Endothelial cell (in vitro differentiated cells): ENCODE data around the gene EVC. TPM values are rescaled to one million over a fixed set of nuclear protein-coding genes. Genes with fewer than 3 reads are reported as not detected.

Source experiments
- DNase-seq: peaks from one replicate; pipeline ENCODE4 v3.0.0; 2021; ENCODE audit warnings: low spot score
- H3K27ac Mint-ChIP-seq: one replicate; pipeline ENCODE4 v1.8.0; 2021; ENCODE audit warnings: mixed read lengths, inconsistent platforms; ENCODE audit not compliant: unreplicated experiment
- H3K27me3 Mint-ChIP-seq: one replicate; pipeline ENCODE4 v1.8.0; 2021; ENCODE audit warnings: mild to moderate bottlenecking, moderate library complexity, mixed read lengths, inconsistent platforms; ENCODE audit not compliant: unreplicated experiment
- H3K36me3 Mint-ChIP-seq: one replicate; pipeline ENCODE4 v1.8.0; 2021; ENCODE audit warnings: mild to moderate bottlenecking, low read depth, mixed read lengths, inconsistent platforms; ENCODE audit not compliant: unreplicated experiment
- H3K4me1 Mint-ChIP-seq: one replicate; pipeline ENCODE4 v1.8.0; 2021; ENCODE audit warnings: mild to moderate bottlenecking, mixed read lengths, inconsistent platforms; ENCODE audit not compliant: unreplicated experiment
- H3K4me3 Mint-ChIP-seq: one replicate; pipeline ENCODE4 v1.8.0; 2021; ENCODE audit warnings: mild to moderate bottlenecking, mixed read lengths, inconsistent platforms; ENCODE audit not compliant: unreplicated experiment
- H3K9me3 Mint-ChIP-seq: one replicate; pipeline ENCODE4 v1.8.0; 2021; ENCODE audit warnings: mixed read lengths, inconsistent platforms; ENCODE audit not compliant: unreplicated experiment
- total RNA-seq: library from RNA; stranded (reverse); fragmentation: NEBNext Ultra II Directional; extraction: Animal tissue kit (Norgen Biotek cat#: 25700); gene quantifications from one replicate; pipeline ENCODE4 v1.2.1, GENCODE V29; 2021; ENCODE audit not compliant: unreplicated experiment
- TF ChIP-seq, protein P1 (sequence below): fragments of 200-600 bp; sonication (generic); IDR thresholded peaks from one replicate; pipeline ENCODE4 v1.5.0; 2021; ENCODE audit warnings: antibody characterized with exemption; ENCODE audit not compliant: unreplicated experiment

EVC gene
- total RNA-seq, 1 donor from 2014 or later, result 14.9 TPM

DNA sequence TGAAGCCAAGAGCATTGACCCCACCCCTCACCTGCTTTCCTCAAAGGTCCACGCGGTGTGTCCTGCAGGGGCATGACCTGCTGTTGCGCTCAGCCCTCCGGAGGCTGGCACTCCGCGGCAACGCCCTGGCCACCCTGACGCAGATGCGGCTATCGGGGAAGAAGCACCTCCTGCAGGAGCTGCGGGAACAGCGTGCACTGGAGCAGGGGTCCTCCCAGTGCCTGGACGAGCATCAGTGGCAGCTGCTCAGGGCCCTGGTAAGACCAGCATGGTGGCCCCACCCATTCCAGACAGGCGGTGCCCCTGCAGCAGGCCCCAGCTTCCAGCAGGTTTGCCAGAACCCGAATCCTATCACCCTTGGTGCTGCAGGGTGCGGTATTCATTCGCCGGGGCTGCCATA is 86.0 kb downstream of the EVC start:
- no peaks in the 10 kb centered on the region for H3K4me1 Mint-ChIP-seq
- H3K27ac Mint-ChIP-seq, result no peak overlapping the region
- H3K9me3 Mint-ChIP-seq, result no peaks in the 10 kb centered on the region
- TF ChIP-seq, protein P1, sequence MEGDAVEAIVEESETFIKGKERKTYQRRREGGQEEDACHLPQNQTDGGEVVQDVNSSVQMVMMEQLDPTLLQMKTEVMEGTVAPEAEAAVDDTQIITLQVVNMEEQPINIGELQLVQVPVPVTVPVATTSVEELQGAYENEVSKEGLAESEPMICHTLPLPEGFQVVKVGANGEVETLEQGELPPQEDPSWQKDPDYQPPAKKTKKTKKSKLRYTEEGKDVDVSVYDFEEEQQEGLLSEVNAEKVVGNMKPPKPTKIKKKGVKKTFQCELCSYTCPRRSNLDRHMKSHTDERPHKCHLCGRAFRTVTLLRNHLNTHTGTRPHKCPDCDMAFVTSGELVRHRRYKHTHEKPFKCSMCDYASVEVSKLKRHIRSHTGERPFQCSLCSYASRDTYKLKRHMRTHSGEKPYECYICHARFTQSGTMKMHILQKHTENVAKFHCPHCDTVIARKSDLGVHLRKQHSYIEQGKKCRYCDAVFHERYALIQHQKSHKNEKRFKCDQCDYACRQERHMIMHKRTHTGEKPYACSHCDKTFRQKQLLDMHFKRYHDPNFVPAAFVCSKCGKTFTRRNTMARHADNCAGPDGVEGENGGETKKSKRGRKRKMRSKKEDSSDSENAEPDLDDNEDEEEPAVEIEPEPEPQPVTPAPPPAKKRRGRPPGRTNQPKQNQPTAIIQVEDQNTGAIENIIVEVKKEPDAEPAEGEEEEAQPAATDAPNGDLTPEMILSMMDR, result no peak
- H3K27me3 Mint-ChIP-seq, result no peaks in the 10 kb centered on the region
- no peak for DNase-seq
- no peak overlapping the region for H3K4me3 Mint-ChIP-seq
- H3K36me3 Mint-ChIP-seq, result peaks cover 20% of the 10 kb centered on the region

DNA sequence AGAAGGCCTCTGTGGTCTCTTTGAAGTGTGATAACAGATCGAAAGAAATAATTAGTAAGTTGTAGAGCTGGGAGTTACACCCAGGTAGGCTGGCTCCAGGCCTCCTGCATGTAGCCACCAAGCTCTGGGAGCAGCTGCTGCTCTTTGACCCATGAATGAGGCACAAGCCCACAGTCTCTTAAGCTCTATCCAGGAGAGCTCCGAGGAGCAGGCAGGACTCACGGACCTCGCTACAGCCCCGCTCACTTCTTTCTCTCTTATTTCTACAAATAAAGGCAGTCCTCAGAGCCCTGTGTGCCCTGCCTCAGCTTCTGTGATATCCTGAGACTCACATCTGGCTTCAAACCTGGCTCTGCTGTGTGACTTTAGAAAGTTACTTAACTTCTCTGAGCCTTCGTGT is 86.9 kb downstream of the EVC start:
- TF ChIP-seq, protein P1, result no peak
- Mint-ChIP-seq H3K36me3 (peaks cover 27% of the 10 kb centered on the region), H3K9me3 (no peaks in the 10 kb centered on the region), H3K4me1 (no peaks in the 10 kb centered on the region), H3K4me3 (no peak overlapping the region), H3K27me3 (no peaks in the 10 kb centered on the region), H3K27ac (no peak overlapping the region)
- DNase-seq, result no peak

DNA sequence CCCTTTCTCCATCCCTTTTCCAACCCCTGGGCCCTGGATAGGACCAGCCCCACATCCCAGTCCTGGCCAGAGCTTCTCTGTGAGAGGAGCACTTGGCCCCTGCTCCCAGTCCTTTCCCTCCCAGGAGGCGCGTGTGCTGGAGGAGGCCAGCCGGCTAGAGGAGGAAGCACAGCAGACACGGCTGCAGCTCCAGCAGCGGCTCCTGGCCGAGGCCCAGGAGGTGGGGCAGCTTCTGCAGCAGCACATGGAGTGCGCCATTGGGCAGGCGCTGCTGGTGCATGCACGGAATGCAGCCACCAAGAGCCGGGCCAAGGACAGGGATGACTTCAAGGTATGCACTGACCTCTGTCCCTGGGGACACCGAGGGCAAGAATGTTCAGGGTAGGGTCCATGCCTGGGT is 87.5 kb downstream of the EVC start:
- no peak overlapping the region for H3K4me3 Mint-ChIP-seq
- DNase-seq, result no peak
- no peaks in the 10 kb centered on the region for H3K27me3 Mint-ChIP-seq
- H3K27ac Mint-ChIP-seq, result no peak overlapping the region
- H3K9me3 Mint-ChIP-seq, result no peaks in the 10 kb centered on the region
- TF ChIP-seq, protein P1, result no peak
- peaks cover 4% of the 10 kb centered on the region for H3K4me1 Mint-ChIP-seq
- H3K36me3 Mint-ChIP-seq, result peaks cover 33% of the 10 kb centered on the region

DNA sequence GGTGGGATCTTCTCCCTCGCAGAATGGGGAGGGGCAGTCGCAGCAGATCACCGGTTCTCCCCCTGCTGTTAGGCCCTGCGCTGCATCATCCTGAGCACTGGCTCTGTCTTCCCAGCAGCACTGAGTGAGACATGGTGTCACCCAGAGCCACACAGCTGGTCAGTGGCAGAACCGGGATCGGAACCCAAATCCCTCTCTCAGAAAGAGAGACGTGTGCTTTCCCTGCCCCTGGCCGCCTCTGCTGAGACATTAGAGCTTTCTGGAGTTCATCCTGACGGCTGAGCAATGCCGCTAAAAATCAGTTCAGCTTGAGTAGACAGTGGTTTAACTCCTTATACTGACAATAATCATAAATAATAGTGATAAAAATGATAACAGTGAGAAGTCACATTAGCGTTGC is 87.9 kb downstream of the EVC start:
- H3K27ac Mint-ChIP-seq, result no peak overlapping the region
- peaks cover 34% of the 10 kb centered on the region for H3K36me3 Mint-ChIP-seq
- H3K4me3 Mint-ChIP-seq, result no peak overlapping the region
- no peaks in the 10 kb centered on the region for H3K9me3 Mint-ChIP-seq
- no peak for DNase-seq
- H3K4me1 Mint-ChIP-seq, result peaks cover 6% of the 10 kb centered on the region
- TF ChIP-seq, protein P1, result no peak
- H3K27me3 Mint-ChIP-seq, result no peaks in the 10 kb centered on the region

DNA sequence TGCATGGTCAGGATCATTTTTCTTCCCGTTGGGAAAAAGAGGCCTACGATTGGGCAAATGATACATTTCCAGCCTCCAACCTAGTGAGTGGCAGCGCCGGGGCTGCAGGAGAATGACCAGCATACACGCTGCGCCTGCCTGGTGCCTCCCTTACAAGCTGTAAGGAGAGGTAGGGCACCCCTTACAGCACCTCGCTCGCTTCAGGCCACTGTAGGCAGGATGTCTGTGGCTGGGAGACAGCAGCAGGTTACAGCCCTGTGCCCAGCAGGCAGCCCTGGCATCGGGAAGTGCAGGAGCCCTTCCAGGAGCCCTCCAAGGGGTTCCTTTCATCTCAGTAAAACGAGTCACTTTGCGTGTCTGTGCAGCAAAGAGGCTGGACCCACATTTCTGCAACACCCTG is 88.4 kb downstream of the EVC start:
- TF ChIP-seq, protein P1, result no peak
- Mint-ChIP-seq H3K9me3 (no peaks in the 10 kb centered on the region), H3K4me3 (no peak overlapping the region), H3K36me3 (peaks cover 34% of the 10 kb centered on the region), H3K27me3 (no peaks in the 10 kb centered on the region), H3K4me1 (peaks cover 6% of the 10 kb centered on the region), H3K27ac (no peak overlapping the region)
- no peak for DNase-seq
